GM18867 (cell line): ENCODE measurements around the gene ANTXR1.

Source experiments
- ATAC-seq: cut with Tn5 transposase; IDR thresholded peaks from one replicate; pipeline ENCODE4 v1.9.1; 2021; ENCODE audit warnings: mild to moderate bottlenecking, moderate library complexity; ENCODE audit not compliant: unreplicated experiment

ANTXR1 gene

DNA sequence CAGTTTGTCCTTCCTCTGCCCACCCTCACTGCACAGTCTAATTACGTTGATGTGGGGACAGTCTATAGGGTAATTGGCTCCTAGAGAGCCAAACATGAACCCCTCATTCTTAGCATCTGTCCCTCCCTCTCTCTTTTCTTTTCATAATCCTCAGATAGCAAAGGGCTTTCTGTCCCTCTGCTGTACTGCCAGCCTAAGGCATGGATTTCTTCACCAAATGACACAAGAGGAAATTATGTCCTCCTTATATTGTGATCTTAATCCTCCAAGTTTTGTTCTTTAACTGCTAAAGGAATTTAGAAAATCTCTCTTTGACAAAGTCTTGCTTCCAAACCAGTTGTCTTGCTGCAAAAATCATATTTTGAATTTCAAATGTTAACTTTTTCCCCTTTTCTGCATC is 18.5 kb downstream of the ANTXR1 start:
- no peak for ATAC-seq

DNA sequence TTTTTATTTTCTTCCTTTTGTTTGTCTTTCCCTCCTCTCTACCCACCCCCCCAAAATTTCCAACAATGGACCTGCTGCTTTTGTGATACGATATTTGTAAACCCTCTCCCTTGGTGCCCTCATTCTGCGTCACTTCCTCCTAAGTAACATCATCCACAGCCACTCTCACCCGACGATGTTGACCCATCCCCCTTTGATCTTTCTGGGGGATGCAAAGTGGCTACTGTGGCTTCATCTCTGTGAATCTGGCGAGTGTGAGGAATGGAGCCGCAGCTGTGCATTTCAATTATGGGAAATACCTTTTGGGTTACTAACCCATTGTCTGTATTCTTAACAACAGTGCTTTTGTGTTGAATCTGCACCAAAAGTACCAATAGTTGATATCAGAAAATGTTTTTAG is 19.4 kb downstream of the ANTXR1 start:
- no peak for ATAC-seq

DNA sequence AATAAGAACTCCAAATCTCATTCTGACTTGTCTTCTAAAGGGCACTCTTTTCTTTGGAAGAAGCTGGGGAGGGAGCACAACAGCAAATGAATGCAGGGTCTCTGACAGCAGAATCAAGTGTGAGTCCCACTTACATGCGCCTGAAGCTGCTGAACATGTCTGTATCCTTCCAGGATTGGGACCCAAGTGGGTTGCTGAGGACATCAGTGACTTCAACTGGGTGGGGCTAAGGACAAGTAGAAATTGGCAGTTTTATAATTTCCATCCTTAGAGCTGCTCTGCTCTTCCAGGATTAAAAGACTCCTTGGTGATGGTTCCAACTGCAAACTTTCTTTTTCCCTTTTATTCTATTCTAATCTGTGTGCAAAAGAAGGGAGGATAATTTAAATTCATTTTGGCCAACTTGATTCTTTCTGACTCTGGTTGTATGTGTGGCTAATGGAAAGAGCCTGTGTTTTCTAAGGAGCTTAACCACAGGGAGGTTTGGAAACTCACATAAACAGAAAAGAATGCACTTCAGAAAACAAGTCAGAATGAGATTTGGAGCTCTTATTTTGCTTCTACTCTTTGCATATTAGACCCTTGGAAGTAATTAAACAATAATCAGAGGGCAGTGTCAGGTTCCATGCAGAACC is 20.6 kb downstream of the ANTXR1 start:
- no peak for ATAC-seq

DNA sequence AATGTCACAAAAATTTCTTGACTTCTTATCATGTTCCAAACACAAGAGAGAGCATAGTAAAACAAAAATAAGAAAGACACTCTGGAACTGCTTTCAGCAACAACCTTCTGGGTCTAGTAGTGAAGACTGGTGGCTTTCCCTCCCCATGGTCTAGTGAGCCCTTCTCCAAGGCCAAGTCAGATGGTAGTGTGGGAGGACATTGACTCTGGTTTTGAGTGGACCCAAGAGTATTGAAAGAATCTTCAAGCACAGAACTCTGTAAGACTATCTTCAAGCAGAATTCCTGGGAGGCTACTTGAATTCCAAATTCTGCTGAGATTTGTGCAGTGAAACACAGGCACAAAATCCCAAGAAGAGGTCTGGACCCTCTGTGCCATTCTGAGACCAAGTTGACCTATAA is 21.1 kb downstream of the ANTXR1 start:
- no peak for ATAC-seq

DNA sequence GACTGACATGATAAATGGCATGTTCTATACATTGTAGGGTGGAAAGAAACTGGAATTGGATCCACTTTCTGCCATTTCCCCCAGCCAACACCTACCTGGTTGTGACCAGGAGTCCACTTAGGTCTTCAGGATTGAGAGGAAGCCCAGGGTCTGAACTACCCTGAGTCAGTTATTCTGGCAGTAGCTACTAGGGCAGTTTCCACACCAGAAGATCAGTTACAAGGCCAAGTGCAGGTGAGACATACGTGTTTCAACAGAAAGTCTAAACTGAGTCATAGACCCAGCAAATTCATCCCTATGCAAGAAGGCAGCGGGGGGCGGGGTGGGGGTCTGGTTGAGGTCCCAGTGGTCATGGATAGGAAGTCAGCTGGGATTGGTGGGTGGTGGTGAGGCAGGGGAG is 21.9 kb downstream of the ANTXR1 start:
- ATAC-seq: no peak

DNA sequence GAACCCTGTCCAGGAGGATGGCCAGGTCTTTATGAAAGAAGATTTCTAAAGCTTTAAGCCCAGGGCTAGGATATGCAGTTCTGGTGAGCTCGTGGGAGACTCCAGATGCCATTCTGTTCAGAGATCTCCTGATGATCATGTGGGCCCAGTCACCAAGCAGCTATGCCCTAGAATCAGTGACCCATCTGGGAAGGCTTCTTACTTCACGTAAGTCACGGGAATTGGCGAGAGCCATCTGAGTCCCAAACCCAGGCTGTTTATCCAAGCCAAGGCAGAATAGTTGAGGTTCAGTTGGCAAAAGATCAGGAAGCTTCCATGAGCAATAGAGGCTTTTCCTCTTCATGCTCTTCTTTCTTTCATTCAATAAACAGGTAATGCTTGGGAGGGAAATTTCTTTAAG is 23.9 kb downstream of the ANTXR1 start:
- no peak for ATAC-seq

DNA sequence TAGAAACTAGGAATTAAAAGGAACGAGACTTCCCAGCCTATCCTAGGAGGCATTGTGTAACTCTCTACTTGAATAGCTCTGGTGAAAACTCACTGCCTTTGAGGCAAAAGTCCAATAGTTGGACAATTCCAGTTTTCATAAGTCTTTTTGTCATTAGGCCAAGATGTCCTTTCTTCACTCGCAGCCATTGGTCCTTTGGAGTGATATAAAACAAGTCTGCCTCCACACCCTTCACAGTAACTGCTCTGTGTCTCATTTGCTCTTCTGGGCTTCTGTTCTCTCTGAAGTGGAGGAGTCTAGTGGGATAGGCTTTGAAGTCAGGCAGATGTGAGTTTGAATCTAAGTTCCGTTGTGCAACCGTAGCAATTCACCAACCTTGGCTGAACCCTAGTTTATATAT is 28.2 kb downstream of the ANTXR1 start:
- no peak for ATAC-seq

DNA sequence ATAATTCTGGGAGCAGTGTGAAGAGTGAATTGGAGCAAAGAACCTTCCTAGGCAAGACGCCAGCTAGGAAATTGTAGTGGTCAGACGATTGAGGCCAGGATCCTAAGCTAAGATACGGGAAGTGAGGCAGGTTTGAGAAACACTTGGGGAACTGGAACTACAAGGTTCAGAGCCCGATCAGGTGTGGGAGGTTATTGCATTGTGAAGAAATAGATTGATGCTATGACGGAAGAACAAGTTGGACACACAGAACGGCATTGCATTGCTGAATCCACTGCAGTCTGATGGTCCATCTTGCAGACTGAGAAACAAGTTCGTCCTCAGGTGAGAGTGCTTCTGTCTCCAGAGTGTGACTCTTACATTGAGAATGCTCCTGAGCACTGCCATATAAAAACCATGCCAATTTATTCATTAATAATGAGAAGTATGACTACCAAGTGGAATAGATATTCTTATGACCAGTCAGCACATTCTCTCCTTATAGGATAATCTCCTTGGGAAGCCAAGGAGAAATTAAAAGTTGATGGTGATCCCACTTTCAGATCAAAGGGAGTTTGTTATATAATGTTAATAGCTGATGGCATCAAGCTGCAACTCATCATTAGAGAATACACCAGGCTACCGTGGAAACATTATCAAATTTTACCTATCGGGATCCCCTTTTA is 30.9 kb downstream of the ANTXR1 start:
- no peak for ATAC-seq

DNA sequence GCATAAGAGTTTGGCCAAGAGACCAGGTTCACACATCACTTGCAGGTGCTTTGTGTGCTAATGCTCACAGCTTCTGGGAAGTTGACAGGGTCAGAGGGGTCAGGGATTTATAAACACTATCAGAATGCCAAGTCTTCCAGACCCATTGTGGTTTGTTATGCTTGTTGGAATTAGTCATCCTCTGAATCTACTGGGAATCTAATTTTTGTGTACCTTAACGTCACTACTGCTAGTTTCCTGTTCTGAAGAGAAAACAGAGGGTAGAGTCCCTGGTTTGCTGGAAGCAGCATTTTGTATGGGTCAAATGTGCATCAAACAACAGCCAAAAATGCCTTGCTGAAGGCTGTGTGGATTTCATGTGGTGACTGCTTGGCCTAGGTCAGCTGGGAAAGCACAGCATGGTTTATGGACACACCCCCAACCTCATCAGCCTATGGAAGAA is 33.3 kb downstream of the ANTXR1 start:
- ATAC-seq: no peak

DNA sequence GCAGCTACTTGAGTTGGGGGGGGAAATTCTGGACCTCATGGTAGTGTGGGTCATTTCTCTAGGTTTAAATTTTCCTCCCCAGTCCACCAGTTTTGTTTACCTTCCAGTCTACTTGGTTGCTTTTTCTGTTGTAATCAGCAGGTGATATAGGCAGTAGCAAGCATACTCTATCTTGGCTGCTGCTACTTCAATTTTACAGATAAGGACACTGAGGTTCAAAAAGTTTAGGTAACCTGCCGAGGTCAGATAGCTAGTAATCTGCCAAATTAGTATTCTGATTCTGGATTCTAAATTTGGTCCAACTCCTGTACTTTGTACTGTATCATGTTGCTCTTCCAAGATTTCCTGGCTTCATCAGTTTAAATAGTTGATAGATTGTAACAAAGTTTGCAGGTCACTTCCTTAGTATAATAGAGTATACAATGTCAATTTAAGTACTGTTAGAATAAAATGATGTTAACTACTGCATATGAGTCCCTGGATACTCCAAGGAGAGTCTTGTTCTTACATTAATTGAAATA is 34.7 kb downstream of the ANTXR1 start:
- ATAC-seq: no peak

DNA sequence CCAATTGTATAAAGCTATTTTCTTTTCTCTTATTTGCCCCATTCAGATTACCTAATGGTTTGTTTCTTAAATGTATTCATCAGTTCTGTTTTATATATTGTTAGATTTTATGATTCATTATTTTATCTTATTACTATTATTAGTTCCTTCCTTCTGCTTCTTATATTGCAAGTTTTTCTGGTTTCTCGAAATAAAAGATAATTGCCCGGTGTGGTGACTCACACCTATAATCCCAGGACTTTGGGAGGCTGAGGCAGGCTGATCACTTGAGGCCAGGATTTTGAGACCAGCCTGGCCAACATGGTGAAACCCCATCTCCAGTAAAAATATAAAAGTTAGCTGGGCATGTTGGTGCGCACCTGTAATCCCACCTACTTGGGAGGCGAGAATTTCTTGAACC is 37.8 kb downstream of the ANTXR1 start:
- no peak for ATAC-seq

DNA sequence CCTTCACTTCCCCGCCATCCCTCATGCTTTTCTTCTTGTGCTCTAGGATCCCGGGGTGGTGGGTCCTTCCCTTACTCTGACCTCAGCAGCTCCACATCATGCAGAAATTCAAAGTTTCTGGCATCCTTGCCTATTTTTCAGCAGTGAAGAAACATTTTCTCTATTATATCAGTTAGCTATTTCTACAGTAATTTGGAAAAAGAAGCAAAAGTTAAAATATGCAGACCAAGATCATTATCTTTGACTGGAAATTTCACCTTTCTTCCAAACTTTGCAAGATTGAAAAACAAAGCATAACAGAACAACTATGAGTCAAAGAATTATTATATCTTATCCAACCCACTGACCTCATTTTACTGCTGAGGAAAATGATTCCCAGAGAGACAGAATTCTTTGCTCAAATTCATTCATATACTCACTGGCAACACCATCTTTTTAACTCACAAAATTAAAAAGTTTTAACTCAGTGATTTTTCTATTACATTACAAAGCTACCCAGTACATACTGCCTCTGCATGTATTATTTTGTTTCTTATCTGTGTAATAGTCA is 40.5 kb downstream of the ANTXR1 start:
- no peak for ATAC-seq

DNA sequence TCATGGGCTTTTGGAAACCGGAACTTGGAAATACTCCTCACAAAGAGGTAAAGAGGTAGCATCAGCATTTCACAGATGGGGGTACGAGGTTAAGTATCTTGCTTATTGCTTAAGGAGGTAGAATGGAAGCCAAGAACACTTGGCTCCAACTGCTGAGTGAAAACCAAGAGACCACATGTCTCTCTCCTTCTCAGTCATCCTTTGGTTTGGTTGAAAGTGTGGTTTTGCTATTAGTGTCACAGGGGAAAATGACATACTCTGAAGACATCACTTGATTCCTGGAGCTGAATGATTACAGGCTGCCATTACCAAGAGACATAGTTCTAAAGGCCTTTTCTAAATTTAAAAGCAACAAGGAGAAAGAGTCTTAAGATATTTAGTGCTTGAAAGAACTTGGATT is 41.5 kb downstream of the ANTXR1 start:
- ATAC-seq: peak; percentile 93

DNA sequence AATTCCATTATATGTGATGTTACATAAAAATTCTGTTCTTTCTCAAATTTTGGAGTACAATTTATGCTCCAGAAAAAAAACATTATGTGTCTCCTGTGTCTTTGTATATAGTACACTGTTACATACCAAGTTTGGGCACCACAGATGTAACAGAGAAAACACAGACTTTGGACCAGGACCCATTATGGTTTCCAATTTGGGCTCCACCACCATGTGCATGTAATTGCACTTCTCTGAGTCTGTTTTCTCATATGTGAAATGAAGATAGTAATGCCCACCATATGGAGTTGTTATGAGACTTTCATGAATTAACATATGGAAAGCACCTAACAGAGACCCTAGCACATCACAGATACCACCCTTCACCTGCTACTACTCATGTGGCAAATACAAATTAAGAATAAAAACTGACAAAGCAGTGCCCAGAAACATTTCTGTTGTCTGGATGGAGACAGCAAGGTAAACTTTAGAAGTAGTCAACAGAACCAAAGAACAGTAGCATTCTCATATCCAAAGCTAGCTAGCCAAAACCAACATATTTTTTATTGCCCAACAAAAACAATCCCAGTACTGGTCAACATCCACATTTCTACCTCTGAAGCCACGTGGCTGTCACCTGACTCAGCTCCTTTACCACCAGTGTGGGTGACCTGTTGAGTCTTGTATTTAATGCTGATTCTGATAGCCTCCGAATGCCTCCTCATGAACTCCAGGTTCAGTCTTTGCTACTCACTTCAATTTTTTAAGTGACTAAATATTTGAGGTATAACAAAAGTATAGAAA is 42.9 kb downstream of the ANTXR1 start:
- no peak for ATAC-seq

DNA sequence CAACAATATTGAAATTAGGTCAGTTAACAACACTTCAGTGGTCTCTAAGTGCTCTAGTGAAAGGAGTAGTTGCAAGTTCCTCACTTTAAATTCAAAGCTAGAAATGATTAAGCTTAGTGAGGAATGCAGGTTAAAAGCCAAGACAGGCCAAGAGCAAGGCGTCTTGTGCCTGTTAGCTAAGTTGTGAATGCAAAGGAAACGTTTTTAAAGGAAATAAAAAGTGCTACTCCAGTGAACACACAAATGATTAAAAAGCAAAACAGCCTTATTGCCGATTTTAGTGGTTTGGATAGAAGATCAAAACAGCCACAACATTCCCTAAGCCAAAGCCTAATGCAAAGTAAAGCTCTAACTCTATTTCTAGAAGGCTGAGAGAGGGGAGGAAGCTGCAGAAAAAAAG is 44.7 kb downstream of the ANTXR1 start:
- no peak for ATAC-seq

DNA sequence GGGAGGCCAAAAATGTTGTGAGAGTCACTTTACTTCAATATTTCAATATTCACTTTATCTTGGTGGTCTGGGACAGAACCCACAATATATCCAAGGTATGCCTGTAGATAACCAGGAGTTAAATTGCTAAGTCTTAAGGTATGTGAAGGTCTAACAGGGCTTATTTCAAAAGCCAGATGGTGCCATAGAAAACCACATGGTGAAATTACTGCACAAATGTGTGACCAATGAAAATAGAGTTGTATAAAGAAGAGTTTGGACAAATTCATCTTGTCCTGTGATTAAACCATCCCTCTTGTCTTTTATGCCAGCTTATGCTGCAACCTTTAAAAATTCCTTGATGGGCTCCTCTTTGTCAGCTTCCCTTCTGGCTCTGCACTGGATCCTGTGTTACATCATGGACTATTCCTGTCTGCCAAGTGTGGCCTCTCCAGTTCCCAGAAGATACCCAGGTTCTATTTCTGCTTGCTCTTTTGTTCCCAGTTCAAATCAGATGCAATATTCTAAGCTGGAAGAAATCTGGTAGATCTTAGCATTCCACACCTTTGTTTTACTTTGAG is 46.8 kb downstream of the ANTXR1 start:
- ATAC-seq: no peak

DNA sequence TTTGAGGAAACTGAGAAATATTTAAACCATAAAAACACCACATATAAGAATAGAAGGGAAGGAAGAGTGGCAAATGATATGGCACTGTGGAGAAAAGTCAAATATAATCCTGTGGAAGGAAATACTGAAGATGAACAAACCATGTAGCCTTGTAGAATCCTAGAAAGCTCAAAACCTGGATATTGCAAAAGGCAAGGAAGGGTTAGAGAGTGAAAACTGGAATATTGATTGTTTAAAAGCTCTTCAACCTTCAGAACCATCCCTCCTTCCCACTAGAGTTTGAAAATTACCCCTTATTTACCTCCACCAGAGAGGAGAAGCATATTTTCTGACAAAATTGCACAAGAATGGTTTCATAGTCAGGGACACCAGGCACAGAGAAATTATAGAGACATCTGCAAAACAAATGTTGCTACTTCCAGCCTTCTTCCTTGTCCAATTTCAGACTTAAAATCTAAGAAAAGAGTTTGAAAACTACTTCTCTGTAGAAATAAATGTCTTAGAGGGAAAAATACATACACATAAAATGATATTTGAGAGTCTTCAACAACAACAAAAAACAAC is 48.0 kb downstream of the ANTXR1 start:
- ATAC-seq: no peak

DNA sequence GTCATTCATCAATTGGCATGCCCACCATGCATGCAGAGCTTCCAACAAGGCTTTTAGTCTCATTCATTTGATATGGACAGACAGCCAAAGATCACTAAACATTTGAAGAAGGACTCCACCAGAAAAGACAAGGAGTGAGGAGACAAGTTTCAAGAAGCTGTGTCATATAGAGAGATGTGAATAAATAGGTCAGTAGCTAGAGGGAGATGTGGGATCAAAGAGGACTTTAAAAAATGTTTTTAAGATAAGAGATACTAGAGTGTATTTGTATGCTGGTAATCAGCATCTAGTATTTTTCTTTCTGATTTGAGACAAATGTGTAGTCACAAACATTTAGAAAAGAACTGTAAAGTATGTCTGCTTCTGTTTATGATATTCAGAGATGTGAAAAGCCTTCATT is 48.5 kb downstream of the ANTXR1 start:
- ATAC-seq: no peak

DNA sequence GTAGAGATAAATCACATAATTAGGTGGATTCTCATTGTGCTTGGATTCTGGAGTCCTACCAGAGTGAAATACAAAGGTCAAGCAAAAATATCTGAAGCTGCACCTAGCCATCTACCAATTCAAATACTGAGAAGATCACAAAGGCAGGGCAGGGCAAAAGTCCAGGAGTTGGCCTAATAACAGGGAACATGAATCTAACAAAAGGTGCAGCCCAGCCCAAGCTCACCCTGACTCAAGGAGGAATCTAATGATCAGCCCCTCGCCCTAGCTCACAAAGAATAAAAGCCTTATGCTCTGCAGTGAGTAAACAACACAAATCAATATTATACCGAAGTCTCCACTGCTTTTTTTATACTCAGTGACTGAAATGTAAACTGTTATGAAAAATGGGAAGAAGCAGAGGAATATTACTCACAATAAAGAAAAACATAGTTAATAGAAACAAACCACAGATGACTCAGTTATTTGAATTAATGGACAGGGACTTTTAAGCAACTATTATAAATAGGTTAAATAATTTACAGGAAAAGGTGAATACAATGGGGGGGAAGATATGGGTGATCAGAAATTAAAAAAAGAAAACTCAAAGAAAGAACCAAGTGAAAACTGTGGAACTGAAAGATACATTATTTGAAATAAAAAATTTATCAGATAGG is 49.5 kb downstream of the ANTXR1 start:
- no peak for ATAC-seq

DNA sequence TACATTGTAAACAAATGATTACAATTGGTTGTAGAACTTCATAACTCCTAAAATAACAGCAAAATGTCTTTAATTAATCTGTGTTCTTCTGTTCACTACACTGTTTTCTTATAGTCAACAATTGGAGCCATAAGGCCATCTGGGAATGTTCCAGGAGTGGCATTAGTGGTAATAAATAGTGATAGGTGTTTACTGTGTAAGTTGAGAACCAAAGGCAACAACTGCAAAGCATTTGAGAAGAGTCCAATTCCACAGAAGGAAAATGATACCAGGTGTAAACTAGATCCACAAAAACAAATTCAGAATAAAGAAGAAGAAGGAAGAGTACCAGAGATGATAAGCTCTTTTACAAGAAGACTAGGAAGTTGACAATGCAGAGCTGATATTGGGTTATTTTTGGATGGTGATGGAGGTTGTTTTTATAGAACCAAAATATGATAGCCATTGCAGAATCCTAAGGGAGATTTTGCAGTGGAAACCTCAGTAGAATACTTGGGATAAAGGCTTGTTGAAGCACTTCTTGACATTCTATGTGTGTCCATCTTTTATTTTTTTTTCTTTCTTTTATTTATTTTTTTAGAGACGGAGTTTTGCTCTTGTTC is 52.9 kb downstream of the ANTXR1 start:
- ATAC-seq: no peak
